ENCODE results near the gene CCDC187.

GRCh38 chr9:136218271-136218670 lies 85.6 kb downstream of the CCDC187 start:
- TF ChIP-seq CTCF (IDR thresholded peaks at IDR 0.05) (no peak), POLR2A (IDR thresholded peaks at IDR 0.05) (no peak), POLR2AphosphoS5 (IDR thresholded peaks at IDR 0.05) (no peak)
